ENCODE data around the gene RNASEH2C.

DNA sequence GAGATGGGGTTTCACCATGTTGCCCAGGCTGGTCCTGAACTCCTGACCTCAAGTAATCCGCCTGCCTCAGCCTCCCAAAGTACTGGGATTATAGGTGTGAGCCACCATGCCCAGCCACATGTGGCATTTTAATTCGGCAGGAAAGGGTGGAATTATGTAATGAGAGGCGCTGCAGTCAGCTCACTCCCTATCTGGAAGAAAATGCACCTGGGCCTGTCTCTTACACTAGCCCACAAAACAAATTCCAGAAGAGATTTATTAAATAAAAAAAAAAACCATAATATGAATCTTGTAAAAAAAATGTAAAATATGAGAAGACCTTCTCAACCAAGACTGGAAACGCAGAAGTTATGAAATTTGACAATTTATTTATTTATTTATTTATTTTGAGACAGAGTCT lies 16.8 kb downstream of the RNASEH2C start:
- TF ChIP-seq, protein P1, sequence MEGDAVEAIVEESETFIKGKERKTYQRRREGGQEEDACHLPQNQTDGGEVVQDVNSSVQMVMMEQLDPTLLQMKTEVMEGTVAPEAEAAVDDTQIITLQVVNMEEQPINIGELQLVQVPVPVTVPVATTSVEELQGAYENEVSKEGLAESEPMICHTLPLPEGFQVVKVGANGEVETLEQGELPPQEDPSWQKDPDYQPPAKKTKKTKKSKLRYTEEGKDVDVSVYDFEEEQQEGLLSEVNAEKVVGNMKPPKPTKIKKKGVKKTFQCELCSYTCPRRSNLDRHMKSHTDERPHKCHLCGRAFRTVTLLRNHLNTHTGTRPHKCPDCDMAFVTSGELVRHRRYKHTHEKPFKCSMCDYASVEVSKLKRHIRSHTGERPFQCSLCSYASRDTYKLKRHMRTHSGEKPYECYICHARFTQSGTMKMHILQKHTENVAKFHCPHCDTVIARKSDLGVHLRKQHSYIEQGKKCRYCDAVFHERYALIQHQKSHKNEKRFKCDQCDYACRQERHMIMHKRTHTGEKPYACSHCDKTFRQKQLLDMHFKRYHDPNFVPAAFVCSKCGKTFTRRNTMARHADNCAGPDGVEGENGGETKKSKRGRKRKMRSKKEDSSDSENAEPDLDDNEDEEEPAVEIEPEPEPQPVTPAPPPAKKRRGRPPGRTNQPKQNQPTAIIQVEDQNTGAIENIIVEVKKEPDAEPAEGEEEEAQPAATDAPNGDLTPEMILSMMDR (conservative IDR thresholded peaks at IDR 0.05): no peak
- TF ChIP-seq ZFX (IDR thresholded peaks at IDR 0.05): no peak

Data from C4-2B (cell line).